GM12874 (cell line): Measurements from ENCODE around the gene ZNF143.

Experiments
- CTCF ChIP-seq: IDR thresholded peaks from 2 replicates; pipeline ENCODE4 v1.5.1; 2011; ENCODE audit warnings: low read depth, mild to moderate bottlenecking, control low read depth, low read length, moderate library complexity; ENCODE audit not compliant: insufficient read depth

ZNF143 gene

GRCh38 chr11:9570313-9571025 is 109.7 kb downstream of the ZNF143 start:
- TF ChIP-seq CTCF: no peak

GRCh38 chr11:9571071-9571762 is 110.4 kb downstream of the ZNF143 start:
- no peak for TF ChIP-seq CTCF

GRCh38 chr11:9571763-9572115 is 110.9 kb downstream of the ZNF143 start:
- TF ChIP-seq CTCF: no peak

- TF ChIP-seq CTCF: no peak
Observed at GRCh38 chr11:9573052-9573774, 112.4 kb downstream of the ZNF143 start, which contains the start of gene WEE1. TSS of gene WEE1 (plus strand) at chr11:9573670. CDS start at chr11:9573934, 264 bp downstream.

- no peak for TF ChIP-seq CTCF
Observed at GRCh38 chr11:9573775-9574621, 113.2 kb downstream of the ZNF143 start.

GRCh38 chr11:9574622-9575259 is 113.9 kb downstream of the ZNF143 start:
- no peak for TF ChIP-seq CTCF
